ENCODE data around the gene NAPA.

Gene NAPA

GRCh38 chr19:47483800-47484690 is 30.8 kb downstream of the NAPA start, which contains the start of gene KPTN:
KPTN (minus strand) TSS chr19:47484219; CDS start chr19:47484160, 59 bp downstream.
- peak in 1 of 2 experiments; percentile 47 for DNase-seq

GRCh38 chr19:47483200-47483599 is 31.7 kb downstream of the NAPA start:
- DNase-seq, result no peak

- DNase-seq, result no peak
Observed at GRCh38 chr19:47481460-47482052, 33.3 kb downstream of the NAPA start.

GRCh38 chr19:47480658-47481057 is 34.2 kb downstream of the NAPA start:
- no peak for DNase-seq

- DNase-seq, result no peak
Observed at GRCh38 chr19:47479701-47480503, 35.0 kb downstream of the NAPA start.

GRCh38 chr19:47476438-47476972 is 38.4 kb downstream of the NAPA start:
- DNase-seq, result no peak

- no peak for DNase-seq
Observed at GRCh38 chr19:47475465-47475864, 39.4 kb downstream of the NAPA start.

- DNase-seq, result no peak
Observed at GRCh38 chr19:47473336-47473735, 41.5 kb downstream of the NAPA start.

GRCh38 chr19:47471733-47472457 is 43.0 kb downstream of the NAPA start, which contains the start of gene SLC8A2:
SLC8A2 (minus strand) TSS chr19:47471893; CDS start chr19:47466403, 5,490 bp downstream.
- DNase-seq, result peak in 1 of 2 experiments; percentile 56

- DNase-seq, result no peak
Observed at GRCh38 chr19:47471381-47471732, 43.5 kb downstream of the NAPA start.

GRCh38 chr19:47470447-47471195 is 44.2 kb downstream of the NAPA start:
- DNase-seq, result no peak

- peak in 1 of 2 experiments; percentile 64 for DNase-seq
Observed at GRCh38 chr19:47469719-47470118, 45.1 kb downstream of the NAPA start.

GRCh38 chr19:47469363-47469700 is 45.5 kb downstream of the NAPA start:
- DNase-seq, result no peak

GRCh38 chr19:47467914-47468313 is 46.9 kb downstream of the NAPA start:
- no peak for DNase-seq

GRCh38 chr19:47465957-47466356 is 48.9 kb downstream of the NAPA start:
- no peak for DNase-seq

GRCh38 chr19:47464675-47465419 is 50.0 kb downstream of the NAPA start:
- no peak for DNase-seq

GRCh38 chr19:47461876-47462275 is 53.0 kb downstream of the NAPA start:
- no peak for DNase-seq

- no peak for DNase-seq
Observed at GRCh38 chr19:47459477-47459876, 55.4 kb downstream of the NAPA start.

- no peak for DNase-seq
Observed at GRCh38 chr19:47458672-47459071, 56.2 kb downstream of the NAPA start.

GRCh38 chr19:47456721-47457474 is 58.0 kb downstream of the NAPA start:
- DNase-seq, result no peak

Measured in cerebellar nuclear complex (tissue), 1 donor.